ENCODE data around the gene CTBP1.

DNA sequence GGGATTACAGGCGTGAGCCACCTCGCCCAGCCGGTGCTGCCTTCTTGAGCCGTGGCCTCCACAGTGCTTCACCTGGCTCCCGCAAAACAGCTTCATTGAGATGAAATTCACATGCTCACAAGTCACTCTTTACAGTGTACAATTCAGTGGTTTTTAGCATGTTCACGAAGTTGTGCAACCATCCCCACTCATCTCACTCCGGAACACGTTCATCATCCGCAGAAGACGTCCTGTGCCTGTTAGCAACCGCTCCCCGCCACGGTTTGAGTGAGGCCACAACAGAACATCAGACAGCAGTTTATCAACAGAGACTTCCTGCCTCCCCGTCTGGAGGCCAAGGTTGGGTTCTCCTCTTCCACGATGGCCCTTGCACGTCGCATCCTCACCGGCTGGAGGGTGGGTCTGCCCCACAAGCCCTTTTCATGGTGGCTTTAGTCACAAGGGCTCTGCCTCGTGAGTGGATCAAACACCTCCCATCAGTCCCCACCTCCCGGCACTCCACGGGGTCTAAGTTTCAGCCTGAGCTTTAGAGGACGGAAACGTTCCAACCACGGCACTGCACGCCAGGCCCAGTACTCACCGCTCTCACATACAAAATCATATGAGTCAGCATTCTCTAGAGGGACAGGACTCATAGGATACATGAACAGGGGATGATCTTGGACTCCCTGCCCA is 46.9 kb downstream of the CTBP1 start:
- TF ChIP-seq, protein P1, sequence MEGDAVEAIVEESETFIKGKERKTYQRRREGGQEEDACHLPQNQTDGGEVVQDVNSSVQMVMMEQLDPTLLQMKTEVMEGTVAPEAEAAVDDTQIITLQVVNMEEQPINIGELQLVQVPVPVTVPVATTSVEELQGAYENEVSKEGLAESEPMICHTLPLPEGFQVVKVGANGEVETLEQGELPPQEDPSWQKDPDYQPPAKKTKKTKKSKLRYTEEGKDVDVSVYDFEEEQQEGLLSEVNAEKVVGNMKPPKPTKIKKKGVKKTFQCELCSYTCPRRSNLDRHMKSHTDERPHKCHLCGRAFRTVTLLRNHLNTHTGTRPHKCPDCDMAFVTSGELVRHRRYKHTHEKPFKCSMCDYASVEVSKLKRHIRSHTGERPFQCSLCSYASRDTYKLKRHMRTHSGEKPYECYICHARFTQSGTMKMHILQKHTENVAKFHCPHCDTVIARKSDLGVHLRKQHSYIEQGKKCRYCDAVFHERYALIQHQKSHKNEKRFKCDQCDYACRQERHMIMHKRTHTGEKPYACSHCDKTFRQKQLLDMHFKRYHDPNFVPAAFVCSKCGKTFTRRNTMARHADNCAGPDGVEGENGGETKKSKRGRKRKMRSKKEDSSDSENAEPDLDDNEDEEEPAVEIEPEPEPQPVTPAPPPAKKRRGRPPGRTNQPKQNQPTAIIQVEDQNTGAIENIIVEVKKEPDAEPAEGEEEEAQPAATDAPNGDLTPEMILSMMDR (IDR thresholded peaks at IDR 0.05), result no peak
- no peak for TF ChIP-seq EZH2phosphoT487 (IDR thresholded peaks at IDR 0.05)
